HEK293 (cell line): Measurements from ENCODE around the gene THSD4.

Source experiments
- CTCF ChIP-seq: fragments of 450-650 bp; formaldehyde crosslinking; IDR thresholded peaks from 2 replicates; pipeline ENCODE4 v1.5.1; 2016; ENCODE audit warnings: missing biosample characterization, missing genetic modification characterization
- EGR2 ChIP-seq: fragments of 450-650 bp; formaldehyde crosslinking; IDR thresholded peaks from 2 replicates; pipeline ENCODE4 v1.5.1; 2016; ENCODE audit warnings: low read depth, missing biosample characterization, missing genetic modification characterization
- GLIS2 ChIP-seq: fragments of 450-650 bp; formaldehyde crosslinking; IDR thresholded peaks from 2 replicates; pipeline ENCODE4 v1.5.1; 2016; ENCODE audit warnings: missing biosample characterization, missing genetic modification characterization
- HOXC10 ChIP-seq: sonication (generic); formaldehyde crosslinking; IDR thresholded peaks from 2 replicates; pipeline ENCODE4 v1.8.1; 2023; ENCODE audit warnings: mild to moderate bottlenecking, missing genetic modification reagents
- PRDM2 ChIP-seq: fragments of 450-650 bp; formaldehyde crosslinking; IDR thresholded peaks from 2 replicates; pipeline ENCODE4 v1.5.1; 2016; ENCODE audit warnings: missing biosample characterization, missing genetic modification characterization, borderline replicate concordance
- SP2 ChIP-seq: fragments of 450-650 bp; formaldehyde crosslinking; IDR thresholded peaks from 2 replicates; pipeline ENCODE4 v1.5.1; 2016; ENCODE audit warnings: missing biosample characterization, missing genetic modification characterization
- SP3 ChIP-seq: fragments of 450-650 bp; formaldehyde crosslinking; IDR thresholded peaks from 2 replicates; pipeline ENCODE4 v1.5.1; 2016; ENCODE audit warnings: missing biosample characterization, missing genetic modification characterization
- ZFP37 ChIP-seq: fragments of 450-650 bp; formaldehyde crosslinking; IDR thresholded peaks from 2 replicates; pipeline ENCODE4 v1.5.1; 2016; ENCODE audit warnings: missing biosample characterization, missing genetic modification characterization
- ZNF138 ChIP-seq: fragments of 450-650 bp; formaldehyde crosslinking; IDR thresholded peaks from 2 replicates; pipeline ENCODE4 v1.5.1; 2016; ENCODE audit warnings: missing biosample characterization, missing genetic modification characterization, borderline replicate concordance
- ZNF146 ChIP-seq: fragments of 450-650 bp; formaldehyde crosslinking; IDR thresholded peaks from 2 replicates; pipeline ENCODE4 v1.5.1; 2016; ENCODE audit warnings: missing biosample characterization, missing genetic modification characterization
- ZNF155 ChIP-seq: fragments of 450-650 bp; formaldehyde crosslinking; IDR thresholded peaks from 2 replicates; pipeline ENCODE4 v1.5.1; 2016; ENCODE audit warnings: missing biosample characterization, missing genetic modification characterization
- ZNF16 ChIP-seq: fragments of 450-650 bp; formaldehyde crosslinking; IDR thresholded peaks from 2 replicates; pipeline ENCODE4 v1.5.1; 2016; ENCODE audit warnings: low read depth, missing biosample characterization, missing genetic modification characterization
- ZNF223 ChIP-seq: fragments of 450-650 bp; formaldehyde crosslinking; IDR thresholded peaks from 2 replicates; pipeline ENCODE4 v1.5.1; 2016; ENCODE audit warnings: missing biosample characterization, missing genetic modification characterization
- ZNF266 ChIP-seq: fragments of 450-650 bp; formaldehyde crosslinking; IDR thresholded peaks from 2 replicates; pipeline ENCODE4 v1.5.1; 2016; ENCODE audit warnings: missing biosample characterization, missing genetic modification characterization, low read depth
- ZNF302 ChIP-seq: fragments of 450-650 bp; formaldehyde crosslinking; IDR thresholded peaks from 2 replicates; pipeline ENCODE4 v1.5.1; 2016; ENCODE audit warnings: missing biosample characterization, missing genetic modification characterization, low read depth
- ZNF324 ChIP-seq: fragments of 450-650 bp; formaldehyde crosslinking; IDR thresholded peaks from 2 replicates; pipeline ENCODE4 v1.5.1; 2016; ENCODE audit warnings: missing biosample characterization, missing genetic modification characterization
- ZNF354C ChIP-seq: fragments of 450-650 bp; formaldehyde crosslinking; IDR thresholded peaks from 2 replicates; pipeline ENCODE4 v1.5.1; 2016; ENCODE audit warnings: missing biosample characterization, missing genetic modification characterization, low read depth, borderline replicate concordance
- ZNF530 ChIP-seq: fragments of 450-650 bp; formaldehyde crosslinking; IDR thresholded peaks from 2 replicates; pipeline ENCODE4 v1.5.1; 2016; ENCODE audit warnings: low read depth, missing biosample characterization, missing genetic modification characterization
- ZNF560 ChIP-seq: fragments of 450-650 bp; formaldehyde crosslinking; IDR thresholded peaks from 2 replicates; pipeline ENCODE4 v1.5.1; 2017; ENCODE audit warnings: missing biosample characterization, missing genetic modification characterization, borderline replicate concordance
- ZNF658 ChIP-seq: fragments of 450-650 bp; formaldehyde crosslinking; IDR thresholded peaks from 2 replicates; pipeline ENCODE4; 2016; ENCODE audit warnings: missing biosample characterization, missing genetic modification characterization
- ZNF670 ChIP-seq: fragments of 450-650 bp; formaldehyde crosslinking; IDR thresholded peaks from 2 replicates; pipeline ENCODE4 v1.5.1; 2016; ENCODE audit warnings: missing biosample characterization, missing genetic modification characterization, low read depth
- ZNF692 ChIP-seq: fragments of 450-650 bp; formaldehyde crosslinking; IDR thresholded peaks from 2 replicates; pipeline ENCODE4 v1.5.1; 2016; ENCODE audit warnings: missing biosample characterization, missing genetic modification characterization
- ZNF776 ChIP-seq: fragments of 450-650 bp; formaldehyde crosslinking; IDR thresholded peaks from 2 replicates; pipeline ENCODE4 v1.5.0; 2017; ENCODE audit warnings: missing biosample characterization, missing genetic modification characterization, borderline replicate concordance
- ZNF830 ChIP-seq: fragments of 450-650 bp; IDR thresholded peaks from 2 replicates; pipeline ENCODE4 v1.5.0; 2018; ENCODE audit warnings: missing biosample characterization, missing genetic modification characterization, low read depth, mild to moderate bottlenecking, moderate library complexity
- TF ChIP-seq, protein P1 (sequence below): fragments of 450-650 bp; formaldehyde crosslinking; IDR thresholded peaks from 2 replicates; pipeline ENCODE4 v1.5.1; 2016; ENCODE audit warnings: missing biosample characterization, missing genetic modification characterization
- TF ChIP-seq, protein P2 (sequence below): fragments of 450-650 bp; formaldehyde crosslinking; IDR thresholded peaks from 2 replicates; pipeline ENCODE4 v1.5.1; 2016; ENCODE audit warnings: missing biosample characterization, missing genetic modification characterization

Gene THSD4

GRCh38 chr15:71691458-71692417 is 576.5 kb downstream of the THSD4 start (continued):
- TF ChIP-seq ZNF302 (tag by site-specific recombination): no peak
- TF ChIP-seq ZNF530 (tag by site-specific recombination): no peak
- no peak for TF ChIP-seq ZNF16 (tag by site-specific recombination)
- TF ChIP-seq, protein P1, sequence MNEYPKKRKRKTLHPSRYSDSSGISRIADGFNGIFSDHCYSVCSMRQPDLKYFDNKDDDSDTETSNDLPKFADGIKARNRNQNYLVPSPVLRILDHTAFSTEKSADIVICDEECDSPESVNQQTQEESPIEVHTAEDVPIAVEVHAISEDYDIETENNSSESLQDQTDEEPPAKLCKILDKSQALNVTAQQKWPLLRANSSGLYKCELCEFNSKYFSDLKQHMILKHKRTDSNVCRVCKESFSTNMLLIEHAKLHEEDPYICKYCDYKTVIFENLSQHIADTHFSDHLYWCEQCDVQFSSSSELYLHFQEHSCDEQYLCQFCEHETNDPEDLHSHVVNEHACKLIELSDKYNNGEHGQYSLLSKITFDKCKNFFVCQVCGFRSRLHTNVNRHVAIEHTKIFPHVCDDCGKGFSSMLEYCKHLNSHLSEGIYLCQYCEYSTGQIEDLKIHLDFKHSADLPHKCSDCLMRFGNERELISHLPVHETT: no peak
- no peak for TF ChIP-seq SP3
- TF ChIP-seq ZNF692: 0 out of 2 replicates have a peak, but pooled peaks have one; percentile 9
- no peak for TF ChIP-seq CTCF (tag by site-specific recombination)
- TF ChIP-seq ZNF354C (tag by site-specific recombination): no peak
- no peak for TF ChIP-seq ZNF776 (tag by site-specific recombination)
- no peak for TF ChIP-seq ZNF560 (tag by site-specific recombination)
- no peak for TF ChIP-seq ZNF670 (tag by site-specific recombination)
- no peak for TF ChIP-seq EGR2 (tag by site-specific recombination)
- no peak for TF ChIP-seq ZNF155 (tag by site-specific recombination)
- TF ChIP-seq, protein P2, sequence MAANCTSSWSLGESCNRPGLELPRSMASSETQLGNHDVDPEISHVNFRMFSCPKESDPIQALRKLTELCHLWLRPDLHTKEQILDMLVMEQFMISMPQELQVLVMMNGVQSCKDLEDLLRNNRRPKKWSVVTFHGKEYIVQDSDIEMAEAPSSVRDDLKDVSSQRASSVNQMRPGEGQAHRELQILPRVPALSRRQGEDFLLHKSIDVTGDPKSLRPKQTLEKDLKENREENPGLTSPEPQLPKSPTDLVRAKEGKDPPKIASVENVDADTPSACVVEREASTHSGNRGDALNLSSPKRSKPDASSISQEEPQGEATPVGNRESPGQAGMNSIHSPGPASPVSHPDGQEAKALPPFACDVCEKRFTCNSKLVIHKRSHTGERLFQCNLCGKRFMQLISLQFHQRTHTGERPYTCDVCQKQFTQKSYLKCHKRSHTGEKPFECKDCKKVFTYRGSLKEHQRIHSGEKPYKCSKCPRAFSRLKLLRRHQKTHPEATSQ (tag by site-specific recombination): no peak
- 0 out of 2 replicates have a peak, but pooled peaks have one; percentile 18 for TF ChIP-seq ZNF324 (tag by site-specific recombination)
- no peak for TF ChIP-seq ZNF146 (tag by site-specific recombination)
- TF ChIP-seq ZNF830 (tag by site-specific recombination): no peak
- TF ChIP-seq ZNF223: no peak
- TF ChIP-seq PRDM2 (tag by site-specific recombination): no peak
- TF ChIP-seq ZFP37 (tag by site-specific recombination): no peak
- no peak for TF ChIP-seq ZNF138 (tag by site-specific recombination)
- TF ChIP-seq HOXC10 (CRISPR knock-in tag): no peak
- TF ChIP-seq GLIS2 (tag by site-specific recombination): 0 out of 2 replicates have a peak, but pooled peaks have one; percentile 27
- no peak for TF ChIP-seq ZNF266 (tag by site-specific recombination)
- TF ChIP-seq ZNF658: no peak
- TF ChIP-seq SP2 (tag by site-specific recombination): no peak
